ENCODE data around the gene MCRIP1.
A peak's percentile ranks its signal among the peaks of the same experiment; 100 is the strongest.

The MCRIP1 gene

GRCh38 chr17:81865733-81866439 is 32.8 kb upstream of the MCRIP1 start:
- Mint-ChIP-seq H3K36me3 (ENCODE audit: low read depth) (peaks cover 48% of the 10 kb centered on the region), H3K9me3 (no peaks in the 10 kb centered on the region), H3K27ac (peak overlapping the region; percentile 87), H3K4me3 (peak overlapping the region; percentile 48), H3K27me3 (no peaks in the 10 kb centered on the region), H3K4me1 (ENCODE audit: low read depth) (peaks cover 58% of the 10 kb centered on the region)

DNA sequence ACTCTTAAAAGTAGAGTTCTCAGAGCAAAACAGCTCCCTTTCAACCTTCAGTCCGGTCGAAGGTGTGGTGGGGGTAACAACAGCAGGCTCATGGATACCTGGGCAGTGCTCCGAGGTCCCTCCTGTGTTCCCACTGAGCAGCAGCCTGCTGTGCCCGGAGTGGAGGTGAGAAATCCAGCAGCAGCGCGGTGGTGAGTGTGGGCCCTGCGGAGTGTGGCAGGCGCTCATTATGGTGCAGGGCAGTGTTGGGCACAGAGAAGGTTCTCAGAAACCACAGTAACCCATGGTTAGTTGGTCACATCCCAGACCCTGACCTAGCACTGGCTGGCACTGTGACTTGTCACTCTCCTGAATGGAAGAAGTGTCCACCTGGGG is 32.3 kb upstream of the MCRIP1 start:
- Mint-ChIP-seq H3K9me3 (no peaks in the 10 kb centered on the region), H3K4me3 (no peak overlapping the region), H3K27ac (peak overlapping the region; percentile 52), H3K4me1 (ENCODE audit: low read depth) (peaks cover 62% of the 10 kb centered on the region), H3K27me3 (peaks cover 3% of the 10 kb centered on the region), H3K36me3 (ENCODE audit: low read depth) (peaks cover 50% of the 10 kb centered on the region)

- no peaks in the 10 kb centered on the region for H3K9me3 Mint-ChIP-seq
- peak overlapping the region; percentile 81 for H3K4me3 Mint-ChIP-seq
- H3K4me1 Mint-ChIP-seq (ENCODE audit: low read depth): peaks cover 58% of the 10 kb centered on the region
- peaks cover 3% of the 10 kb centered on the region for H3K27me3 Mint-ChIP-seq
- H3K27ac Mint-ChIP-seq: peak overlapping the region; percentile 96
- H3K36me3 Mint-ChIP-seq (ENCODE audit: low read depth): peaks cover 45% of the 10 kb centered on the region
These were observed 31.0 kb upstream of the MCRIP1 start for GRCh38 chr17:81863833-81864768.

- Mint-ChIP-seq H3K27me3 (peaks cover 3% of the 10 kb centered on the region), H3K4me3 (peak overlapping the region; percentile 81), H3K4me1 (ENCODE audit: low read depth) (peaks cover 65% of the 10 kb centered on the region), H3K36me3 (ENCODE audit: low read depth) (peaks cover 49% of the 10 kb centered on the region), H3K27ac (peak overlapping the region; percentile 96), H3K9me3 (no peaks in the 10 kb centered on the region)
These were observed 30.1 kb upstream of the MCRIP1 start for GRCh38 chr17:81863123-81863675.

DNA sequence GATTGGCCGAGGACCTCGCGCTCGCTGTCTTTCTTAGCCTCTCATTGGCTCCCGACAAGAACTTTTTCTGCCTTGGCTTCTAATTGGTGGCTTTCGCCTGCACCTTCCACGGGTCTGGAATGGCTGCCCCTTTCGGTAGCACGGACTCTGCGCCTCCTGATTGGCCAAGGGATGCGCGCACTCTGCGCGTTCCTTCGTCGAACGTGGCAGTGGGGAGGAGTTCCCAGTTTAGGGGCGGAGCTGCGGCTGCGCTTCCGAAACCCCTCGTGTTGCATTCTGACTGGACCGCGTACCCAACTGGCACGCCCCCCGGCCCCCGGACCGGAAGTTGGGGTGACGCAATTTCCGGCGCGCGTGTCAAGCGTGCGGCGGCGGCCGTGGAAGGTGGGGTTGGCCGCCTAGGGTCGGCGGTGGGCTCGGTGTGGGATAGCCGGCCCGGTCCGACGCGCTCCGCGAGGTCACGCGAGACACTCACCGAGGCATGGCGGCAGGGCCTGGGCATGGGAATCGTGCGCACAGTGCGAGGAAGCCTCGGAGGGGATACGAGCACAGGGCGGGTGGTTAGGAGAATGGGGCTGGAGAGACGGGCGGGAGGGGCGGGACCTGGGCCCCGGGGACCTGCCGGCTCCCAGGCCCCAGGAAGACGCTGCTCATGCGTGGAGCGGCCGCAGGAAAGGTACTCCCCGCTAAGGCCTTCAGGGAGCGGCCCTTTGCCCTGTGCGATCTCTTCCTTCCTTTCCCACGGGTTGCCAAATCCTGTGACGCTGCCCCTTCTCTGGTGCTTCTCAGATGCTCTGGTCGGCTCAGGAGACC is 27.9 kb upstream of the MCRIP1 start:
- Mint-ChIP-seq H3K4me1 (ENCODE audit: low read depth) (peaks cover 61% of the 10 kb centered on the region), H3K27ac (peak overlapping the region; percentile 97), H3K9me3 (no peaks in the 10 kb centered on the region), H3K4me3 (peak overlapping the region; percentile 95), H3K36me3 (ENCODE audit: low read depth) (peaks cover 53% of the 10 kb centered on the region), H3K27me3 (peaks cover 3% of the 10 kb centered on the region)

GRCh38 chr17:81859906-81860755 is 27.0 kb upstream of the MCRIP1 start, which contains the start of gene P4HB:
P4HB (minus strand) TSS chr17:81860535; CDS start chr17:81860471, 64 bp downstream.
- H3K4me1 Mint-ChIP-seq (ENCODE audit: low read depth): peaks cover 56% of the 10 kb centered on the region
- H3K27me3 Mint-ChIP-seq: peaks cover 3% of the 10 kb centered on the region
- H3K36me3 Mint-ChIP-seq (ENCODE audit: low read depth): peaks cover 53% of the 10 kb centered on the region
- H3K4me3 Mint-ChIP-seq: peak within 1 kb of the TSS; percentile 97
- no peaks in the 10 kb centered on the region for H3K9me3 Mint-ChIP-seq
- peak within 1 kb of the TSS; percentile 97 for H3K27ac Mint-ChIP-seq

- Mint-ChIP-seq H3K9me3 (no peaks in the 10 kb centered on the region), H3K27ac (peak overlapping the region; percentile 95), H3K27me3 (peaks cover 3% of the 10 kb centered on the region), H3K4me1 (ENCODE audit: low read depth) (peaks cover 56% of the 10 kb centered on the region), H3K36me3 (ENCODE audit: low read depth) (peaks cover 59% of the 10 kb centered on the region), H3K4me3 (peak overlapping the region; percentile 97)
These were observed 26.1 kb upstream of the MCRIP1 start for GRCh38 chr17:81858967-81859905.

- Mint-ChIP-seq H3K27me3 (peaks cover 3% of the 10 kb centered on the region), H3K36me3 (ENCODE audit: low read depth) (peaks cover 57% of the 10 kb centered on the region), H3K27ac (peak overlapping the region; percentile 71), H3K4me3 (peak overlapping the region; percentile 97), H3K4me1 (ENCODE audit: low read depth) (peaks cover 48% of the 10 kb centered on the region), H3K9me3 (no peaks in the 10 kb centered on the region)
These were observed 25.3 kb upstream of the MCRIP1 start for GRCh38 chr17:81858170-81858966.

DNA sequence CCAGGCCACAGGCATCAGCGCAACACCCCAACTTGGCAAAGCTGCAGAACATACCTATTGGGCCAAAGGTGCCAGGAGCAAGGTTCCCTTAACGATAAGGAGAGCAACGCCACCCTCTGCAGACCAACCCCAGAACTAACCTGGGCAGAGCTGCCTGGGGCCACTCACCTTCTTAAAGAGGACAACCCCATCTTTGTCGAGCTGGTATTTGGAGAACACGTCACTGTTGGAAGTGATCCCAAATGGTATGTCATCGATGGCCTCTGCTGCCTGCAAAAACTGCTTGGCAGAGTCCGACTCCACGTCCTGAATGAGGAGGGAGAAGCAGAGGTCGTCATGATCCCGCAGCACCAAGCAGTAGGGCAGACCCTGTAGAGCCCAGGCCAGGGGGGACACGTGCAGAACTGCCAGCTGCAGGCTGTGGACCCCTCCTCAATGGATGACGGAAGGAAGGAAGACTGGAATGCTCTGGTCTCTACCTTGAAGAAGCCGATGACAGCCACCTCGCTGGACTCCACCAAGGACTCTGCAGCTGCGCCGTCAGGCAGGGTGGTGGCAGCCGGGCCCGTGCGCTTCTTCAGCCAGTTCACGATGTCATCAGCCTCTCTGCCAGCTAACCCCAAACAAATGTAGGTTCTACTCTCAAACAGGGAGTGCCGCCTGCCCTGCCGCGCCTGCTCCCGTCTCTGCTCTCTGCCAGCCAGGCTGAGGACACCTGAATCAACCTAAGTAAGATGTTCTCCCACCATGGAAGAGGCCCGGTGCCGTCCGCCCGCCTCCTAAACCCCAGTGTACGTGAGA is 22.1 kb upstream of the MCRIP1 start:
- Mint-ChIP-seq H3K27me3 (no peaks in the 10 kb centered on the region), H3K4me3 (no peak overlapping the region), H3K9me3 (no peaks in the 10 kb centered on the region), H3K36me3 (ENCODE audit: low read depth) (peaks cover 60% of the 10 kb centered on the region), H3K27ac (no peak overlapping the region), H3K4me1 (ENCODE audit: low read depth) (peaks cover 28% of the 10 kb centered on the region)

- no peak overlapping the region for H3K4me3 Mint-ChIP-seq
- no peaks in the 10 kb centered on the region for H3K9me3 Mint-ChIP-seq
- H3K36me3 Mint-ChIP-seq (ENCODE audit: low read depth): peaks cover 45% of the 10 kb centered on the region
- no peak overlapping the region for H3K27ac Mint-ChIP-seq
- H3K4me1 Mint-ChIP-seq (ENCODE audit: low read depth): peaks cover 3% of the 10 kb centered on the region
- H3K27me3 Mint-ChIP-seq: no peaks in the 10 kb centered on the region
These were observed 19.1 kb upstream of the MCRIP1 start for GRCh38 chr17:81852237-81852636.

DNA sequence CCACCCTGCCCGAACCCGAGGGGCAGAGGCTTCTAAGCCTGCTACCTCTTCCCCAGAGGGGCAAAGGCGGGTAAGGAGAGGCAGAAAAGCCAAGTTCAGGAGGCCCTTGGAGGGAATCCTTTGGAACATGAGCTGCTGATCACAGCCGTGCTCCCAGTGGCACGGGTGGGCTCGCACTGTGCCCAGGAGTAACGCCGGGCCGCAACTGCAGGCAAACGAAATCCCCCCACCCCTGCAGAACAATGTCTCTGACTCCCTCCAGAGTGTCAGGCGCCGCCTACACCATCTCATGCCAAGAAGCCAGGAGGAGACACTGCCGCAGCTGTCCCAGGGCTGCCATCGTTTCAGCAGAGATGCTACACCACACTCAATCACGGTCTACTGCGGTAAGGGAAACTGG is 18.3 kb upstream of the MCRIP1 start:
- Mint-ChIP-seq H3K27ac (peak overlapping the region; percentile 31), H3K9me3 (no peaks in the 10 kb centered on the region), H3K27me3 (no peaks in the 10 kb centered on the region), H3K36me3 (ENCODE audit: low read depth) (peaks cover 52% of the 10 kb centered on the region), H3K4me1 (ENCODE audit: low read depth) (no peaks in the 10 kb centered on the region), H3K4me3 (no peak overlapping the region)

GRCh38 chr17:81849457-81849856 is 16.4 kb upstream of the MCRIP1 start:
- Mint-ChIP-seq H3K27ac (no peak overlapping the region), H3K36me3 (ENCODE audit: low read depth) (peaks cover 61% of the 10 kb centered on the region), H3K4me3 (no peak overlapping the region), H3K27me3 (no peaks in the 10 kb centered on the region), H3K4me1 (ENCODE audit: low read depth) (no peaks in the 10 kb centered on the region), H3K9me3 (no peaks in the 10 kb centered on the region)

Data from stimulated activated naive CD8-positive, alpha-beta T cell treated with anti-CD3 and anti-CD28 coated beads, Interleukin-15, Interleukin-2, amounts not matched to agents 100 ng/mL and 50 ng/mL, for 24 hours (primary cell).